ENCODE results near the gene PLCH1.

Gene PLCH1

GRCh38 chr3:155602307-155602706 is 142.6 kb downstream of the PLCH1 start:
- no peak for DNase-seq

GRCh38 chr3:155598671-155599070 is 146.2 kb downstream of the PLCH1 start:
- DNase-seq: no peak

- DNase-seq: no peak
These were observed 148.3 kb downstream of the PLCH1 start for GRCh38 chr3:155596615-155597014.

GRCh38 chr3:155595371-155595770 is 149.5 kb downstream of the PLCH1 start:
- DNase-seq: no peak

GRCh38 chr3:155594526-155595187 is 150.2 kb downstream of the PLCH1 start:
- DNase-seq: no peak

- no peak for DNase-seq
These were observed 157.3 kb downstream of the PLCH1 start for GRCh38 chr3:155587581-155587980.

- no peak for DNase-seq
These were observed 159.5 kb downstream of the PLCH1 start for GRCh38 chr3:155585384-155585783.

GRCh38 chr3:155581579-155581978 is 163.3 kb downstream of the PLCH1 start:
- DNase-seq: no peak

- no peak for DNase-seq
These were observed 172.8 kb downstream of the PLCH1 start for GRCh38 chr3:155572085-155572484.

GRCh38 chr3:155568295-155568694 is 176.6 kb downstream of the PLCH1 start:
- no peak for DNase-seq

- DNase-seq: no peak
These were observed 184.3 kb downstream of the PLCH1 start for GRCh38 chr3:155560594-155560993.

GRCh38 chr3:155560135-155560534 is 184.7 kb downstream of the PLCH1 start:
- no peak for DNase-seq

GRCh38 chr3:155556531-155556930 is 188.3 kb downstream of the PLCH1 start:
- DNase-seq: no peak

- DNase-seq: no peak
These were observed 189.3 kb downstream of the PLCH1 start for GRCh38 chr3:155555479-155556060.

GRCh38 chr3:155554777-155555451 is 190.0 kb downstream of the PLCH1 start:
- DNase-seq: no peak

- no peak for DNase-seq
These were observed 191.1 kb downstream of the PLCH1 start for GRCh38 chr3:155553780-155554179.

GRCh38 chr3:155553326-155553725 is 191.5 kb downstream of the PLCH1 start:
- DNase-seq: no peak

GRCh38 chr3:155550391-155550790 is 194.5 kb downstream of the PLCH1 start:
- DNase-seq: no peak

GRCh38 chr3:155549087-155549486 is 195.8 kb downstream of the PLCH1 start:
- DNase-seq: no peak

GRCh38 chr3:155548195-155548594 is 196.7 kb downstream of the PLCH1 start:
- DNase-seq: no peak

GRCh38 chr3:155535098-155535497 is 209.8 kb downstream of the PLCH1 start:
- no peak for DNase-seq

- no peak for DNase-seq
These were observed 216.3 kb downstream of the PLCH1 start for GRCh38 chr3:155528579-155528978.

- no peak for DNase-seq
These were observed 219.5 kb downstream of the PLCH1 start for GRCh38 chr3:155525324-155525833.

GRCh38 chr3:155520463-155520862 is 224.4 kb downstream of the PLCH1 start:
- no peak for DNase-seq

Data from activated CD4-positive, alpha-beta T cell treated with anti-CD3 and anti-CD28 coated beads, Interleukin-2, amount 50 U/mL, for 4 hours (primary cell).